Peyer's patch (tissue), 4 donors: ENCODE results near the gene EYS.

Experiments
- POLR2A ChIP-seq, 2 donors: fragments of 450-650 bp; IDR thresholded peaks; one replicate each; pipeline ENCODE4 v1.5.1; 2017; ENCODE audit warnings: antibody characterized with exemption in 2 of 2, mild to moderate bottlenecking in 2 of 2, moderate library complexity in 2 of 2
- TF ChIP-seq, protein P1 (sequence below), 6 experiments: fragments of 450-650 bp in 4 of 6; fragments of 200-600 bp in 2 of 6; sonication (generic) in 1 of 6; IDR thresholded peaks; one replicate each; pipeline ENCODE4 v1.5.1; 2017 to 2019; ENCODE audit warnings: antibody characterized with exemption in 6 of 6, mild to moderate bottlenecking in 3 of 6, moderate library complexity in 1 of 6

DNA sequence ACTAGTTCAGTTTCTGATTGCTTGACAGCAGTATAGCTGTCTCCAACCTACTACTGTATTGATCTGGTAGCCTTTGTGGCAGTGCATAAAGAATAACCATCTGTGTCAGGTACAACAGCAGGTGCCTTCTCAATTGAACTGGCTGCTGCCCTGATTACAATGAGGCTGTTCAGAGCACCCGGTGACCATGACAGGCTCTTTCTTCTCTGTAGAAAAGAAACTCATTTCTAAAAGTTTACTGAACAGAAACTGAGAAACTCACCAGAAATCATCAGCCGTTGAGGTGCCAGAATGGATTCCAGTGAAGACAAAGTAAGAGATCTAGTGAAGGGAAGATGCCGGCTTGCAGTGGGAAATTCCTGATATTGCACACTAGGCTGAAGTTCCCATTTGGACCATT, 1117.1 kb downstream of the EYS start:
- TF ChIP-seq, protein P1, sequence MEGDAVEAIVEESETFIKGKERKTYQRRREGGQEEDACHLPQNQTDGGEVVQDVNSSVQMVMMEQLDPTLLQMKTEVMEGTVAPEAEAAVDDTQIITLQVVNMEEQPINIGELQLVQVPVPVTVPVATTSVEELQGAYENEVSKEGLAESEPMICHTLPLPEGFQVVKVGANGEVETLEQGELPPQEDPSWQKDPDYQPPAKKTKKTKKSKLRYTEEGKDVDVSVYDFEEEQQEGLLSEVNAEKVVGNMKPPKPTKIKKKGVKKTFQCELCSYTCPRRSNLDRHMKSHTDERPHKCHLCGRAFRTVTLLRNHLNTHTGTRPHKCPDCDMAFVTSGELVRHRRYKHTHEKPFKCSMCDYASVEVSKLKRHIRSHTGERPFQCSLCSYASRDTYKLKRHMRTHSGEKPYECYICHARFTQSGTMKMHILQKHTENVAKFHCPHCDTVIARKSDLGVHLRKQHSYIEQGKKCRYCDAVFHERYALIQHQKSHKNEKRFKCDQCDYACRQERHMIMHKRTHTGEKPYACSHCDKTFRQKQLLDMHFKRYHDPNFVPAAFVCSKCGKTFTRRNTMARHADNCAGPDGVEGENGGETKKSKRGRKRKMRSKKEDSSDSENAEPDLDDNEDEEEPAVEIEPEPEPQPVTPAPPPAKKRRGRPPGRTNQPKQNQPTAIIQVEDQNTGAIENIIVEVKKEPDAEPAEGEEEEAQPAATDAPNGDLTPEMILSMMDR (IDR thresholded peaks at IDR 0.05): no peak
- TF ChIP-seq POLR2A (IDR thresholded peaks at IDR 0.05): no peak
